Measurements from ENCODE around the gene SPPL2A.

The SPPL2A gene

DNA sequence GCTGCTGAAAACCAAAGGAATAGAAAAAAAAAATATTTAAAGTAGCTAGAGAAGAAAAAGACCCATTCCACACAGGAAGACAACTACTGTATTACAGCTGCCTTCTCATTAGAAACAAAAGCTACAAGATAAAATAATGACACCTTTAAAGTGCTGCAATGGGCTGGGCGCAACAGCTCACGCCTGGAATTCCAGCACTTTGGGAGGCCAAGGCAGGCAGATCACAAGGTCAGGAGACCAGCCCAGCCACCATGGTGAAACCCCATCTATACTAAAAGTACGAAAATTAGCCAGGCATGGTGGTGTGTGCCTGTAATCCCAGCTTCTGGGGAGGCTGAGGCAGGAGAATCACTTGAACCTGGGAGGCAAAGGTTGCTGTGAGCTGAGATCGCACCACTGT is 110.0 kb downstream of the SPPL2A start:
- Histone ChIP-seq H3K4me3 (ENCODE audit: low read depth, low read length) (no peak overlapping the region), H3K36me3 (ENCODE audit: control insufficient read depth in 2 of 2, insufficient read depth in 1 of 2, low read length in 2 of 2) (peaks cover 24 to 38% of the 10 kb centered on the region in 2 experiments; a peak in 2 of 3 replicates), H3K27ac (ENCODE audit: extremely low read depth, low read depth, low read length) (no peak overlapping the region), H3K4me1 (ENCODE audit: control insufficient read depth, insufficient read depth, low read length) (no peaks in the 10 kb centered on the region), H3K9me3 (ENCODE audit: control insufficient read depth, insufficient read depth, low read depth, low read length) (no peaks in the 10 kb centered on the region)
- TF ChIP-seq, protein P1, sequence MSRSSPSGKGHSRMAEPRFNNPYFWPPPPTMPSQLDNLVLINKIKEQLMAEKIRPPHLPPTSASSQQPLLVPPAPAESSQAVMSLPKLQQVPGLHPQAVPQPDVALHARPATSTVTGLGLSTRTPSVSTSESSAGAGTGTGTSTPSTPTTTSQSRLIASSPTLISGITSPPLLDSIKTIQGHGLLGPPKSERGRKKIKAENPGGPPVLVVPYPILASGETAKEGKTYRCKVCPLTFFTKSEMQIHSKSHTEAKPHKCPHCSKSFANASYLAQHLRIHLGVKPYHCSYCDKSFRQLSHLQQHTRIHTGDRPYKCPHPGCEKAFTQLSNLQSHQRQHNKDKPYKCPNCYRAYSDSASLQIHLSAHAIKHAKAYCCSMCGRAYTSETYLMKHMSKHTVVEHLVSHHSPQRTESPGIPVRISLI (tag by site-specific recombination; IDR thresholded peaks at IDR 0.05) = no peak
- TF ChIP-seq ZNF274 (IDR thresholded peaks at IDR 0.05; ENCODE audit: low read length) (no peak), ZNF274 (tag by site-specific recombination; IDR thresholded peaks at IDR 0.05; ENCODE audit: borderline replicate concordance) (no peak), ZNF555 (tag by site-specific recombination; conservative IDR thresholded peaks at IDR 0.05) (no peak), KLF1 (tag by site-specific recombination; IDR thresholded peaks at IDR 0.05) (no peak), ZNF433 (tag by site-specific recombination; IDR thresholded peaks at IDR 0.05; ENCODE audit: low read depth) (no peak), ZFP37 (tag by site-specific recombination; IDR thresholded peaks at IDR 0.05) (no peak), ZNF561 (tag by site-specific recombination; IDR thresholded peaks at IDR 0.05; ENCODE audit: borderline replicate concordance) (no peak), ZNF707 (tag by site-specific recombination; IDR thresholded peaks at IDR 0.05) (no peak), ZNF202 (tag by site-specific recombination; IDR thresholded peaks at IDR 0.05; ENCODE audit: borderline replicate concordance) (no peak), GFI1B (tag by site-specific recombination; IDR thresholded peaks at IDR 0.05) (no peak), ZBTB7A (tag by site-specific recombination; IDR thresholded peaks at IDR 0.05; ENCODE audit: low read depth) (no peak), ZNF600 (tag by site-specific recombination; IDR thresholded peaks at IDR 0.05) (no peak), ZNF169 (tag by site-specific recombination; IDR thresholded peaks at IDR 0.05) (no peak), ZNF626 (tag by site-specific recombination; IDR thresholded peaks at IDR 0.05) (no peak)
- TF ChIP-seq, protein P2, sequence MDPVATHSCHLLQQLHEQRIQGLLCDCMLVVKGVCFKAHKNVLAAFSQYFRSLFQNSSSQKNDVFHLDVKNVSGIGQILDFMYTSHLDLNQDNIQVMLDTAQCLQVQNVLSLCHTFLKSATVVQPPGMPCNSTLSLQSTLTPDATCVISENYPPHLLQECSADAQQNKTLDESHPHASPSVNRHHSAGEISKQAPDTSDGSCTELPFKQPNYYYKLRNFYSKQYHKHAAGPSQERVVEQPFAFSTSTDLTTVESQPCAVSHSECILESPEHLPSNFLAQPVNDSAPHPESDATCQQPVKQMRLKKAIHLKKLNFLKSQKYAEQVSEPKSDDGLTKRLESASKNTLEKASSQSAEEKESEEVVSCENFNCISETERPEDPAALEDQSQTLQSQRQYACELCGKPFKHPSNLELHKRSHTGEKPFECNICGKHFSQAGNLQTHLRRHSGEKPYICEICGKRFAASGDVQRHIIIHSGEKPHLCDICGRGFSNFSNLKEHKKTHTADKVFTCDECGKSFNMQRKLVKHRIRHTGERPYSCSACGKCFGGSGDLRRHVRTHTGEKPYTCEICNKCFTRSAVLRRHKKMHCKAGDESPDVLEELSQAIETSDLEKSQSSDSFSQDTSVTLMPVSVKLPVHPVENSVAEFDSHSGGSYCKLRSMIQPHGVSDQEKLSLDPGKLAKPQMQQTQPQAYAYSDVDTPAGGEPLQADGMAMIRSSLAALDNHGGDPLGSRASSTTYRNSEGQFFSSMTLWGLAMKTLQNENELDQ (tag by site-specific recombination; IDR thresholded peaks at IDR 0.05; ENCODE audit: low read depth) = no peak
- TF ChIP-seq, protein P3, sequence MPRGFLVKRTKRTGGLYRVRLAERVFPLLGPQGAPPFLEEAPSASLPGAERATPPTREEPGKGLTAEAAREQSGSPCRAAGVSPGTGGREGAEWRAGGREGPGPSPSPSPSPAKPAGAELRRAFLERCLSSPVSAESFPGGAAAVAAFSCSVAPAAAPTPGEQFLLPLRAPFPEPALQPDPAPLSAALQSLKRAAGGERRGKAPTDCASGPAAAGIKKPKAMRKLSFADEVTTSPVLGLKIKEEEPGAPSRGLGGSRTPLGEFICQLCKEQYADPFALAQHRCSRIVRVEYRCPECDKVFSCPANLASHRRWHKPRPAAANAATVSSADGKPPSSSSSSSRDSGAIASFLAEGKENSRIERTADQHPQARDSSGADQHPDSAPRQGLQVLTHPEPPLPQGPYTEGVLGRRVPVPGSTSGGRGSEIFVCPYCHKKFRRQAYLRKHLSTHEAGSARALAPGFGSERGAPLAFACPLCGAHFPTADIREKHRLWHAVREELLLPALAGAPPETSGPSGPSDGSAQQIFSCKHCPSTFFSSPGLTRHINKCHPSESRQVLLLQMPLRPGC (tag by site-specific recombination; IDR thresholded peaks at IDR 0.05) = no peak
- TF ChIP-seq, protein P4, sequence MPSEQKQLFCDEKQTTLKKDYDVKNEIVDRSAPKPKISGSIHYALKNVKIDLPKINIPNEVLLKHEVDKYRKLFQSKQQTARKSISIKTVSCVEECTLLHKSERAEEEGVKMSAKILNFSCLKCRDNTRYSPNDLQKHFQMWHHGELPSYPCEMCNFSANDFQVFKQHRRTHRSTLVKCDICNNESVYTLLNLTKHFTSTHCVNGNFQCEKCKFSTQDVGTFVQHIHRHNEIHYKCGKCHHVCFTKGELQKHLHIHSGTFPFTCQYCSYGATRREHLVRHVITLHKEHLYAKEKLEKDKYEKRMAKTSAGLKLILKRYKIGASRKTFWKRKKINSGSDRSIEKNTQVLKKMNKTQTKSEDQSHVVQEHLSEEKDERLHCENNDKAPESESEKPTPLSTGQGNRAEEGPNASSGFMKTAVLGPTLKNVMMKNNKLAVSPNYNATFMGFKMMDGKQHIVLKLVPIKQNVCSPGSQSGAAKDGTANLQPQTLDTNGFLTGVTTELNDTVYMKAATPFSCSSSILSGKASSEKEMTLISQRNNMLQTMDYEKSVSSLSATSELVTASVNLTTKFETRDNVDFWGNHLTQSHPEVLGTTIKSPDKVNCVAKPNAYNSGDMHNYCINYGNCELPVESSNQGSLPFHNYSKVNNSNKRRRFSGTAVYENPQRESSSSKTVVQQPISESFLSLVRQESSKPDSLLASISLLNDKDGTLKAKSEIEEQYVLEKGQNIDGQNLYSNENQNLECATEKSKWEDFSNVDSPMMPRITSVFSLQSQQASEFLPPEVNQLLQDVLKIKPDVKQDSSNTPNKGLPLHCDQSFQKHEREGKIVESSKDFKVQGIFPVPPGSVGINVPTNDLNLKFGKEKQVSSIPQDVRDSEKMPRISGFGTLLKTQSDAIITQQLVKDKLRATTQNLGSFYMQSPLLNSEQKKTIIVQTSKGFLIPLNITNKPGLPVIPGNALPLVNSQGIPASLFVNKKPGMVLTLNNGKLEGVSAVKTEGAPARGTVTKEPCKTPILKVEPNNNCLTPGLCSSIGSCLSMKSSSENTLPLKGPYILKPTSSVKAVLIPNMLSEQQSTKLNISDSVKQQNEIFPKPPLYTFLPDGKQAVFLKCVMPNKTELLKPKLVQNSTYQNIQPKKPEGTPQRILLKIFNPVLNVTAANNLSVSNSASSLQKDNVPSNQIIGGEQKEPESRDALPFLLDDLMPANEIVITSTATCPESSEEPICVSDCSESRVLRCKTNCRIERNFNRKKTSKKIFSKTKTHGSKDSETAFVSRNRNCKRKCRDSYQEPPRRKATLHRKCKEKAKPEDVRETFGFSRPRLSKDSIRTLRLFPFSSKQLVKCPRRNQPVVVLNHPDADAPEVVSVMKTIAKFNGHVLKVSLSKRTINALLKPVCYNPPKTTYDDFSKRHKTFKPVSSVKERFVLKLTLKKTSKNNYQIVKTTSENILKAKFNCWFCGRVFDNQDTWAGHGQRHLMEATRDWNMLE (tag by site-specific recombination; conservative IDR thresholded peaks at IDR 0.05; ENCODE audit: low read depth) = no peak
- TF ChIP-seq, protein P5, sequence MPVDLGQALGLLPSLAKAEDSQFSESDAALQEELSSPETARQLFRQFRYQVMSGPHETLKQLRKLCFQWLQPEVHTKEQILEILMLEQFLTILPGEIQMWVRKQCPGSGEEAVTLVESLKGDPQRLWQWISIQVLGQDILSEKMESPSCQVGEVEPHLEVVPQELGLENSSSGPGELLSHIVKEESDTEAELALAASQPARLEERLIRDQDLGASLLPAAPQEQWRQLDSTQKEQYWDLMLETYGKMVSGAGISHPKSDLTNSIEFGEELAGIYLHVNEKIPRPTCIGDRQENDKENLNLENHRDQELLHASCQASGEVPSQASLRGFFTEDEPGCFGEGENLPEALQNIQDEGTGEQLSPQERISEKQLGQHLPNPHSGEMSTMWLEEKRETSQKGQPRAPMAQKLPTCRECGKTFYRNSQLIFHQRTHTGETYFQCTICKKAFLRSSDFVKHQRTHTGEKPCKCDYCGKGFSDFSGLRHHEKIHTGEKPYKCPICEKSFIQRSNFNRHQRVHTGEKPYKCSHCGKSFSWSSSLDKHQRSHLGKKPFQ (tag by site-specific recombination; IDR thresholded peaks at IDR 0.05) = no peak
- TF ChIP-seq, protein P6, sequence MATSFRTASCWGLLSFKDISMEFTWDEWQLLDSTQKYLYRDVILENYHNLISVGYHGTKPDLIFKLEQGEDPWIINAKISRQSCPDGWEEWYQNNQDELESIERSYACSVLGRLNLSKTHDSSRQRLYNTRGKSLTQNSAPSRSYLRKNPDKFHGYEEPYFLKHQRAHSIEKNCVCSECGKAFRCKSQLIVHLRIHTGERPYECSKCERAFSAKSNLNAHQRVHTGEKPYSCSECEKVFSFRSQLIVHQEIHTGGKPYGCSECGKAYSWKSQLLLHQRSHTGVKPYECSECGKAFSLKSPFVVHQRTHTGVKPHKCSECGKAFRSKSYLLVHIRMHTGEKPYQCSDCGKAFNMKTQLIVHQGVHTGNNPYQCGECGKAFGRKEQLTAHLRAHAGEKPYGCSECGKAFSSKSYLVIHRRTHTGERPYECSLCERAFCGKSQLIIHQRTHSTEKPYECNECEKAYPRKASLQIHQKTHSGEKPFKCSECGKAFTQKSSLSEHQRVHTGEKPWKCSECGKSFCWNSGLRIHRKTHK (tag by site-specific recombination; IDR thresholded peaks at IDR 0.05) = no peak
- TF ChIP-seq, protein P7, sequence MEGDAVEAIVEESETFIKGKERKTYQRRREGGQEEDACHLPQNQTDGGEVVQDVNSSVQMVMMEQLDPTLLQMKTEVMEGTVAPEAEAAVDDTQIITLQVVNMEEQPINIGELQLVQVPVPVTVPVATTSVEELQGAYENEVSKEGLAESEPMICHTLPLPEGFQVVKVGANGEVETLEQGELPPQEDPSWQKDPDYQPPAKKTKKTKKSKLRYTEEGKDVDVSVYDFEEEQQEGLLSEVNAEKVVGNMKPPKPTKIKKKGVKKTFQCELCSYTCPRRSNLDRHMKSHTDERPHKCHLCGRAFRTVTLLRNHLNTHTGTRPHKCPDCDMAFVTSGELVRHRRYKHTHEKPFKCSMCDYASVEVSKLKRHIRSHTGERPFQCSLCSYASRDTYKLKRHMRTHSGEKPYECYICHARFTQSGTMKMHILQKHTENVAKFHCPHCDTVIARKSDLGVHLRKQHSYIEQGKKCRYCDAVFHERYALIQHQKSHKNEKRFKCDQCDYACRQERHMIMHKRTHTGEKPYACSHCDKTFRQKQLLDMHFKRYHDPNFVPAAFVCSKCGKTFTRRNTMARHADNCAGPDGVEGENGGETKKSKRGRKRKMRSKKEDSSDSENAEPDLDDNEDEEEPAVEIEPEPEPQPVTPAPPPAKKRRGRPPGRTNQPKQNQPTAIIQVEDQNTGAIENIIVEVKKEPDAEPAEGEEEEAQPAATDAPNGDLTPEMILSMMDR (tag by site-specific recombination; IDR thresholded peaks at IDR 0.05) = no peak
- CTCF ChIA-PET = no interaction called here
- POLR2A ChIA-PET = interaction anchor here (0.7 kb wide), 1 partner anchor 402 kb away, joined by 7 read pairs; no protein-coding TSS in a partner anchor

Data from HEK293 (cell line).